Testis (tissue), 3 donors: ENCODE data around the gene GHRHR. TPM values are rescaled to one million over a fixed set of nuclear protein-coding genes. Genes with fewer than 3 reads are reported as not detected.

Experiments used
- DNase-seq: peaks from one replicate; pipeline ENCODE4 v3.0.0-alpha.2; 2019
- H3K27ac ChIP-seq, 2 donors: fragments of 200-600 bp; sonication (generic); one replicate each; pipeline ENCODE4 v1.5.1; 2019
- H3K27me3 ChIP-seq: fragments of 200-600 bp; sonication (generic); one replicate; pipeline ENCODE4 v1.5.1; 2019
- H3K36me3 ChIP-seq: fragments of 200-600 bp; sonication (generic); one replicate; pipeline ENCODE4 v1.5.1; 2017; ENCODE audit warnings: low read depth; ENCODE audit errors: missing control alignments
- H3K4me1 ChIP-seq: fragments of 200-600 bp; sonication (generic); one replicate; pipeline ENCODE4 v1.5.1; 2019
- H3K4me3 ChIP-seq, 2 donors: fragments of 200-600 bp; sonication (generic); one replicate each; pipeline ENCODE4 v1.5.1; 2017 to 2019
- H3K9me3 ChIP-seq: fragments of 200-600 bp; sonication (generic); one replicate; pipeline ENCODE4 v1.5.1; 2017
- POLR2A ChIP-seq: fragments of 450-650 bp; IDR thresholded peaks from one replicate; pipeline ENCODE4 v1.6.1; 2017; ENCODE audit warnings: antibody characterized with exemption, mild to moderate bottlenecking, moderate library complexity
- WGBS, 2 donors: methylation state at CpG; one replicate each; pipeline ENCODE4 v1.1.5; 2018; 5-methylcytosine and 5-hydroxymethylcytosine counted together
- intact Hi-C: fragments of 100-400 bp; cut with DNase I; formaldehyde crosslinking; loops from one replicate; pipeline ENCODE4 v1.15.1; 2023; ENCODE audit warnings: low total_unique reads
- polyA plus RNA-seq: library from polyadenylated mRNA; stranded (reverse); fragments of 350-450 nt; fragmentation: Illumina TruSeq; extraction: RNeasy Lipid Tissue Mini Kit (QIAGEN cat#74804); gene quantifications from one replicate; pipeline ENCODE4 v1.2.3, GENCODE V29; 2014; ENCODE audit warnings: low read depth, low replicate concordance; ENCODE audit not compliant: insufficient read depth
- total RNA-seq, 2 donors: library from RNA; depleted of rRNA; stranded (reverse); fragments of >200 nt; gene quantifications; one replicate each; pipeline ENCODE4 v1.2.3, GENCODE V29; 2016
- TF ChIP-seq, protein P1 (sequence below), 3 experiments: fragments of 450-650 bp in 2 of 3; fragments of 200-600 bp in 1 of 3; sonication (generic) in 1 of 3; IDR thresholded peaks; one replicate each; pipeline ENCODE4 v1.5.1; 2016 to 2019; ENCODE audit warnings: antibody characterized with exemption in 3 of 3, mild to moderate bottlenecking in 2 of 3, moderate library complexity in 1 of 3

Gene GHRHR
- total and polyA plus RNA-seq, 3 donors from 2014 or later: 1.4 to 3.6 (median 2.1) TPM

GRCh38 chr7:31028417-31028992 is 64.8 kb downstream of the GHRHR start:
- WGBS, 2 donors: 94 to 97% methylated on average over 5 to 15 of the region's 18 CpGs
- intact Hi-C loops: no loop called here
- no peak for DNase-seq

More at GRCh38 chr7:31028417-31028992, 64.8 kb downstream of the GHRHR start:
- TF ChIP-seq POLR2A: no peak
- TF ChIP-seq, protein P1, sequence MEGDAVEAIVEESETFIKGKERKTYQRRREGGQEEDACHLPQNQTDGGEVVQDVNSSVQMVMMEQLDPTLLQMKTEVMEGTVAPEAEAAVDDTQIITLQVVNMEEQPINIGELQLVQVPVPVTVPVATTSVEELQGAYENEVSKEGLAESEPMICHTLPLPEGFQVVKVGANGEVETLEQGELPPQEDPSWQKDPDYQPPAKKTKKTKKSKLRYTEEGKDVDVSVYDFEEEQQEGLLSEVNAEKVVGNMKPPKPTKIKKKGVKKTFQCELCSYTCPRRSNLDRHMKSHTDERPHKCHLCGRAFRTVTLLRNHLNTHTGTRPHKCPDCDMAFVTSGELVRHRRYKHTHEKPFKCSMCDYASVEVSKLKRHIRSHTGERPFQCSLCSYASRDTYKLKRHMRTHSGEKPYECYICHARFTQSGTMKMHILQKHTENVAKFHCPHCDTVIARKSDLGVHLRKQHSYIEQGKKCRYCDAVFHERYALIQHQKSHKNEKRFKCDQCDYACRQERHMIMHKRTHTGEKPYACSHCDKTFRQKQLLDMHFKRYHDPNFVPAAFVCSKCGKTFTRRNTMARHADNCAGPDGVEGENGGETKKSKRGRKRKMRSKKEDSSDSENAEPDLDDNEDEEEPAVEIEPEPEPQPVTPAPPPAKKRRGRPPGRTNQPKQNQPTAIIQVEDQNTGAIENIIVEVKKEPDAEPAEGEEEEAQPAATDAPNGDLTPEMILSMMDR (IDR thresholded peaks at IDR 0.05): no peak
- Histone ChIP-seq H3K27me3 (no peaks in the 10 kb centered on the region), H3K4me3 (no peak overlapping the region), H3K4me1 (peaks cover 6% of the 10 kb centered on the region), H3K27ac (no peak overlapping the region), H3K9me3 (no peaks in the 10 kb centered on the region), H3K36me3 (no peaks in the 10 kb centered on the region)

Other genes starting within 250 kb of the GHRHR start
- 10 to 100 TPM; 41.2 to 68.4 TPM for gene INMT, start 211.8 kb upstream of the GHRHR start, total RNA-seq
- 31.8 TPM for gene INMT, start 211.8 kb upstream of the GHRHR start, polyA plus RNA-seq
- gene MINDY4, start 192.5 kb upstream of the GHRHR start, total RNA-seq: 10 to 100 TPM; 47.6 to 51.7 TPM
- 25.3 TPM for gene MINDY4, start 192.5 kb upstream of the GHRHR start, polyA plus RNA-seq
- 10 to 100 TPM; 15.2 to 28.1 TPM for gene AQP1, start 52.1 kb upstream of the GHRHR start, total RNA-seq
- gene AQP1, start 52.1 kb upstream of the GHRHR start, polyA plus RNA-seq: 55.8 TPM
- gene ADCYAP1R1, start 88.4 kb downstream of the GHRHR start, total RNA-seq: 1 to 10 TPM; 4.3 to 4.8 TPM
- gene ADCYAP1R1, start 88.4 kb downstream of the GHRHR start, polyA plus RNA-seq: 3.2 TPM